Adipocyte (in vitro differentiated cells): Measurements from ENCODE around the gene GPRC5B.

Source experiments
- DNase-seq: peaks from one replicate; pipeline ENCODE4 v3.0.0-alpha.2; 2015; ENCODE audit warnings: low read depth
- H3K27me3 ChIP-seq: replicated peaks from 2 replicates; pipeline ENCODE4 v1.7.0; 2013; ENCODE audit warnings: mild to moderate bottlenecking, low read length, moderate library complexity; ENCODE audit not compliant: control insufficient read depth, insufficient read depth
- H3K36me3 ChIP-seq: 2 replicates; pipeline ENCODE4 v1.7.0; 2013; ENCODE audit warnings: low read length, mild to moderate bottlenecking, moderate library complexity; ENCODE audit not compliant: control insufficient read depth, insufficient read depth, severe bottlenecking
- H3K4me1 ChIP-seq: 2 replicates; pipeline ENCODE4 v1.7.0; 2013; ENCODE audit warnings: mild to moderate bottlenecking, low read length, moderate library complexity; ENCODE audit not compliant: control insufficient read depth, insufficient read depth
- H3K4me3 ChIP-seq: 2 replicates; pipeline ENCODE4 v1.7.0; 2013; ENCODE audit warnings: mild to moderate bottlenecking, low read length, moderate library complexity
- H3K9ac ChIP-seq: 2 replicates; pipeline ENCODE4 v1.7.0; 2013; ENCODE audit warnings: mild to moderate bottlenecking, low read length, moderate library complexity
- H3K9me3 ChIP-seq: 2 replicates; pipeline ENCODE4 v1.7.0; 2013; ENCODE audit warnings: mild to moderate bottlenecking, low read length, moderate library complexity; ENCODE audit not compliant: control insufficient read depth

The GPRC5B gene

GRCh38 chr16:19884611-19885450, at the start of gene GPRC5B:
Gene GPRC5B, minus strand, starts transcription at chr16:19884848. Its CDS starts 12,003 bp downstream, at chr16:19872845.
- peak; percentile 73 for DNase-seq
- Histone ChIP-seq H3K9ac (peak within 1 kb of the TSS; percentile 82), H3K36me3 (no peaks in the 10 kb centered on the region), H3K4me3 (peak within 1 kb of the TSS; percentile 83), H3K27me3 (peaks cover 5% of the 10 kb centered on the region), H3K9me3 (no peaks in the 10 kb centered on the region), H3K4me1 (peaks cover 13% of the 10 kb centered on the region)

- H3K36me3 ChIP-seq = no peaks in the 10 kb centered on the region
- no peak overlapping the region for H3K9ac ChIP-seq
- H3K4me1 ChIP-seq = no peaks in the 10 kb centered on the region
- H3K4me3 ChIP-seq = no peak overlapping the region
- no peak for DNase-seq
- no peaks in the 10 kb centered on the region for H3K9me3 ChIP-seq
- peaks cover 25% of the 10 kb centered on the region for H3K27me3 ChIP-seq
Measured at GRCh38 chr16:19933740-19934139, 49.1 kb upstream of the GPRC5B start.

- no peak for DNase-seq
- Histone ChIP-seq H3K27me3 (peaks cover 19% of the 10 kb centered on the region), H3K4me3 (no peak overlapping the region), H3K9me3 (peaks cover 5% of the 10 kb centered on the region), H3K36me3 (no peaks in the 10 kb centered on the region), H3K4me1 (peaks cover 10% of the 10 kb centered on the region), H3K9ac (no peak overlapping the region)
Measured at GRCh38 chr16:19929062-19929511, 44.4 kb upstream of the GPRC5B start.

- Histone ChIP-seq H3K27me3 (peaks cover 13% of the 10 kb centered on the region), H3K36me3 (no peaks in the 10 kb centered on the region), H3K9me3 (peaks cover 5% of the 10 kb centered on the region), H3K9ac (no peak overlapping the region), H3K4me1 (peaks cover 10% of the 10 kb centered on the region), H3K4me3 (no peak overlapping the region)
- no peak for DNase-seq
Measured at GRCh38 chr16:19928432-19928831, 43.8 kb upstream of the GPRC5B start.

- Histone ChIP-seq H3K9ac (no peak overlapping the region), H3K4me3 (no peak overlapping the region), H3K9me3 (peaks cover 5% of the 10 kb centered on the region), H3K27me3 (peaks cover 3% of the 10 kb centered on the region), H3K36me3 (no peaks in the 10 kb centered on the region), H3K4me1 (peaks cover 10% of the 10 kb centered on the region)
- peak; percentile 30 for DNase-seq
Measured at GRCh38 chr16:19926449-19927390, 42.1 kb upstream of the GPRC5B start.

- no peak for DNase-seq
- H3K27me3 ChIP-seq = peaks cover 3% of the 10 kb centered on the region
- no peak overlapping the region for H3K4me3 ChIP-seq
- no peak overlapping the region for H3K9ac ChIP-seq
- H3K9me3 ChIP-seq = peaks cover 5% of the 10 kb centered on the region
- H3K4me1 ChIP-seq = peaks cover 10% of the 10 kb centered on the region
- no peaks in the 10 kb centered on the region for H3K36me3 ChIP-seq
Measured at GRCh38 chr16:19923396-19923795, 38.7 kb upstream of the GPRC5B start.

- Histone ChIP-seq H3K36me3 (no peaks in the 10 kb centered on the region), H3K4me1 (no peaks in the 10 kb centered on the region), H3K4me3 (no peak overlapping the region), H3K9me3 (no peaks in the 10 kb centered on the region), H3K27me3 (peaks cover 8% of the 10 kb centered on the region), H3K9ac (no peak overlapping the region)
- DNase-seq = no peak
Measured at GRCh38 chr16:19919142-19919541, 34.5 kb upstream of the GPRC5B start.

- no peak for DNase-seq
- Histone ChIP-seq H3K9me3 (no peaks in the 10 kb centered on the region), H3K36me3 (no peaks in the 10 kb centered on the region), H3K4me3 (no peak overlapping the region), H3K4me1 (no peaks in the 10 kb centered on the region), H3K27me3 (peaks cover 5% of the 10 kb centered on the region), H3K9ac (no peak overlapping the region)
Measured at GRCh38 chr16:19916064-19916463, 31.4 kb upstream of the GPRC5B start.

- Histone ChIP-seq H3K36me3 (no peaks in the 10 kb centered on the region), H3K9me3 (no peaks in the 10 kb centered on the region), H3K9ac (no peak overlapping the region), H3K4me1 (no peaks in the 10 kb centered on the region), H3K27me3 (peaks cover 5% of the 10 kb centered on the region), H3K4me3 (no peak overlapping the region)
- no peak for DNase-seq
Measured at GRCh38 chr16:19914877-19915276, 30.2 kb upstream of the GPRC5B start.

- Histone ChIP-seq H3K36me3 (no peaks in the 10 kb centered on the region), H3K27me3 (peaks cover 7% of the 10 kb centered on the region), H3K4me3 (no peak overlapping the region), H3K9ac (no peak overlapping the region), H3K9me3 (no peaks in the 10 kb centered on the region), H3K4me1 (no peaks in the 10 kb centered on the region)
- DNase-seq = no peak
Measured at GRCh38 chr16:19913340-19913645, 28.6 kb upstream of the GPRC5B start.
